Activated CD4-positive, alpha-beta T cell treated with anti-CD3 and anti-CD28 coated beads for 4 hours (primary cell): ENCODE measurements around the gene ADCK2.
A peak's percentile ranks its signal among the peaks of the same experiment; 100 is the strongest.
"Not testable (repeated sequence)": the region's sequence is repeated elsewhere in the genome, so short reads cannot be mapped to it uniquely, and the experiment has no call there.

Source experiments
- DNase-seq, 2 donors: peaks; one replicate each; pipeline ENCODE4 v3.0.0-alpha.2; 2020

Gene ADCK2

DNA sequence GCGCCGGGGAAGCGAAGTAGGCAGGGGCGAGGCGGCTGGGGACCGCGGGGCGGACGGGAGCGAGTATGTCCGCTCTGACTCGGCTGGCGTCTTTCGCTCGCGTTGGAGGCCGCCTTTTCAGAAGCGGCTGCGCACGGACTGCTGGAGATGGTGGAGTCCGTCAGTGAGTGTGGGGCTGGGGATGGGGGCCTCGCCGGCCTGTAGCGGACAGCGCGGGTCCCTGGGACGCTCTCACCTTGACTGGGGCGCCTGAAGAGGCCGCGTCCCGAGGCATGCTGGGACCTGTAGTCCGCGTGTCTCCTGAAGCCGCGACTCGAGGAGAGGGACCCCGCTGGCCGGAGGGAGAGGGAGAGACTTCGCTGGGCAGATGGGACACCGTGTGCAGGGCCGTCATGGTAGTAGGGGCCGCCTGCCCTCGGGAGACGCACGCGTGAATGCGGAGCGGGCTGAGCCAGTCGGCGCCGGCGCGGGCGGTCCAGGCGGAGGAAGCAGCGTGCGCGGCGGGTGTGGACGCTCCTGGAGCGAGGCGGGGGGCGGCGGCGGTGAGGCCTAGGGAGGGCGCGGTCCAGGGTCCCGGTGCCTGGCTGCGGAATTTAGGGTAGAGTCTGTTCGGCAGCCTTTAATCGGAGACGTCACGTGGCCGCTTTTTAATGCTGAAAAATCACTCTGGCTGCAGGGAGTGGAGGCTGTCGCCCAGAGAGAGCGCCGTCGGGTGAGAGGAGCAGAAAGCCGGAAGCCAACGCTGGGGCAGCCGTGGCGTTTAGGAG, 24.1 kb downstream of the ADCK2 start, which contains the start of gene NDUFB2:
Gene NDUFB2 (plus strand): TSS at position 29 of the 767 bp plus-strand sequence. CDS start 37 bp downstream, at position 66.
- peak; percentile 51 to 77 for DNase-seq

DNA sequence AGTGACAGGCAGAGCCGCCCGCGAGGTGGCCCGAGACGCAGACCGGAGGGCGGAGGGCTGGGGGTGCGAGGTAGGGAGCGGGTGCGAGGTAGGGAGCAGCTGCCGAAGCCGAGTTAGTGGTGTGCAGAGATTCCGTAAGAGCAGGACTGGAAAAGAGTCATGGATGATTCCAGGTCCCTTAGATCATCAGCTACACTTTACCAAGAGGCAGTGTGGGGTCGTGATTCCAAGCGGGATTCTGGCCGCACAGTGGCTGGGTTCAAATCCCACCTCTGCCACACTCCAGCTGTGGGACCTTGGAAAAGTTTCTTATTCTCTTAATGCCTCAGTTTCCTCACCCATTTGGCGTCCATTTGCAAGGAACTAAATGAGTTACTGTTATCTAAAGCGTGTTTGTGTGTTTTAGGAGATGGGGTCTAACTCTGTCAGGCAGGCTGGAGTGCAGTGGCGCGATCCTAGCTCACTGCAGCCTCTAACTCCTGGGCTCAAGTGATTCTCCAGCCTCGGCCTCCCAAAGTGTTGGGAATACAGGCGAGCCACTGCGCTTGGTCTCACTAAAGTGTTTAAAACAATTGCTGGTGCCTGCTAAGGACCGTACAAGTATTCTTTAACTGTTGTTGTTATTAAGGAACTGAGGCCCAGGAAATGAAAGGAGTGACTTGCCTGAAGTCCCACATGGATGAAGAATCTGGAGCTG, 24.9 kb downstream of the ADCK2 start:
- DNase-seq: no peak

DNA sequence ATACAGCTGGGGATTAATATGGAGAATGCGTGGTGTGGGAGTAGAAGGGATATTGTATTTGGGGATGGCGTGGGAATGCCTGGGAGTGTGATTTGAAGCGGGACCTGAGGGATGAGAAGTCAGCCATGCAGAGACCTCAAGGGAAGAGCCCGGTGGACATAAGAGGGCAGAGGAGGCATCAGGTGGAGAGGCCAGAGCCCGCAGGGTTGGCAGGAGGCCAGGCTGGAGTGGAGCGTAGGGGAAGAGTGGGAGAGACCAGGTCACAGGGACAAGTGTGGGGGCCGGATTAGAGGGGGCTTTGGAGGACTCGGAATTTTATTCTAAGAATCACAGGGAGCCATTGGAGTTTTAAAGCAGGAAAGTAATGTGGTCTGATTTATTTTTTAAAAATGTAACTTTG, 25.7 kb downstream of the ADCK2 start:
- no peak for DNase-seq

DNA sequence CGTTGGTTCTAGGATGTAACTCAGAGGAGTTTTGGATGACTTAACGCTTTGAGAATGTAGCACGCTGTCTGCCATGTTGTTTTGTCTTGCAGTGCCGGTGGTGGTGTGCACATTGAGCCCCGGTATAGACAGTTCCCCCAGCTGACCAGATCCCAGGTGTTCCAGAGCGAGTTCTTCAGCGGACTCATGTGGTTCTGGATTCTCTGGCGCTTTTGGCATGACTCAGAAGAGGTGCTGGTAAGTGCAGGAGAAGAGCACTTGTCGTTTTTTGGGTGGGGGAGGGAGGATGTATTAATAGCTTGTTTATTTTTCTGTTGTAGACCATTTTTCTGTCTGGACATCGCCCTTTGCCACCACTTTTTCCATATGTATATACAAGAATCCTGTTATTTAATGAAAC, 30.0 kb downstream of the ADCK2 start:
- no peak for DNase-seq

DNA sequence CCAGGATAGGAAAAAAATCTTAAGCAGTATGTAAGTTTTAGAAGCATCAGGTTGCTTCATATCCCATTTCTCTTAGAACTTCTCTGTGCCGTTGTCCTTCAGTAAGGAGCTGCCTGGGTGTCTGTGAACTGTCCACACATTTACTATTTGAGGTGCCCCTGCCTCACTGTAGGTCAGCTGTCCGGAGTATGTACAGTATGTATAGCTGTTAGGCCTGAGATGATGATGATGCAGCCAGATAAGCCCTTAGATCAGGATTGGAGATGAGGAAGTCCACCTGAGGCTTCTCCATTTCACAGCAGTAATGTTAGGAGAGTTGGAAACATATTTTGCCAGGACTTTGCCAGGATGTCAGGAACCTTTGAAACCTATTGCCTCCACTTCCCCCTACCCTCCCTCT, 31.5 kb downstream of the ADCK2 start:
- no peak for DNase-seq

DNA sequence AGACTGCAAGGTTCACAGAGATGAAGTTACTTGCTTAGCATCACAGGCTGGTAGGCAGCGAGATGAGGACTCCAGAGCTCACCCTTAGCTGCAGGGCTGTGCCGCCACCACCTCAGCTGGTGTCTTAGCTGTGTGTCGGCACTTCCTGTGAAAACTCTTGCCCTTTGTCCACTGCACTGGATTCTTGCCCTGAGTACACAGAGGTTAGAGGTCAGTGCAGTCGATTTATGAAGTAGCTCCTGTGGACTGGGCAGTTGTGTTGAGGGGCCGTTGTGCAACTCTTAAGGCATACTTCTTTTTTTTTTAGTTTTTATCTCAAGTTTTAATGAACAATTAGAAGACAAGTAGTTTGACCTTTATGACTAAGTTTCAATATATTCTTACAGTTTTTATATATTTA, 34.4 kb downstream of the ADCK2 start:
- no peak for DNase-seq

DNA sequence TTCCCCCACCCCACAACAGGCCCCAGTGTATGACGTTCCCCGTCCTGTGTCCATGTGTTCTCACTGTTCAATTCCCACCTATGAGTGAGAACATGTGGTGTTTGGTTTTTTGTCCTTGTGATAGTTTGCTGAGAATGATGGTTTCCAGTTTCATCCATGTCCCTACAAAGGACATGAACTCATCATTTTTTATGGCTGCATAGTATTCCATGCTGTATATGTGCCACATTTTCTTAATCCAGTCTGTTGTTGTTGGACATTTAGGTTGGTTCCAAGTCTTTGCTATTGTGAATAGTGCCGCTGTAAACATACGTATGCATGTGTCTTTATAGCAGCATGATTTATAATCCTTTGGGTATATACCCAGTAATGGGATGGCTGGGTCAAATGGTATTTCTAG, 36.0 kb downstream of the ADCK2 start:
- DNase-seq: not testable (repeated sequence)

DNA sequence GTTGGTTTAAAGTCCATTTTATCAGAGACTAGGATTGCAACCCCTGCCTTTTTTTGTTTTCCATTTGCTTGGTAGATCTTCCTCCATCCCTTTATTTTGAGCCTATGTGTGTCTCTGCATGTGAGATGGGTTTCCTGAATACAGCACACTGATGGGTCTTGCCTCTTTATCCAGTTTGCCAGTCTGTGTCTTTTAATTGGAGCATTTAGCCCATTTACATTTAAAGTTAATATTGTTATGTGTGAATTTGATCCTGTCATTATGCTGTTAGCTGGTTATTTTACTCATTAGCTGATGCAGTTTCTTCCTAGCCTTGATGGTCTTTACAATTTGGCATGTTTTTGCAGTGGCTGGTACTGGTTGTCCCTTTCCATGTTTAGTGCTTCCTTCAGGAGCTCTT, 39.6 kb downstream of the ADCK2 start:
- not testable (repeated sequence) for DNase-seq

DNA sequence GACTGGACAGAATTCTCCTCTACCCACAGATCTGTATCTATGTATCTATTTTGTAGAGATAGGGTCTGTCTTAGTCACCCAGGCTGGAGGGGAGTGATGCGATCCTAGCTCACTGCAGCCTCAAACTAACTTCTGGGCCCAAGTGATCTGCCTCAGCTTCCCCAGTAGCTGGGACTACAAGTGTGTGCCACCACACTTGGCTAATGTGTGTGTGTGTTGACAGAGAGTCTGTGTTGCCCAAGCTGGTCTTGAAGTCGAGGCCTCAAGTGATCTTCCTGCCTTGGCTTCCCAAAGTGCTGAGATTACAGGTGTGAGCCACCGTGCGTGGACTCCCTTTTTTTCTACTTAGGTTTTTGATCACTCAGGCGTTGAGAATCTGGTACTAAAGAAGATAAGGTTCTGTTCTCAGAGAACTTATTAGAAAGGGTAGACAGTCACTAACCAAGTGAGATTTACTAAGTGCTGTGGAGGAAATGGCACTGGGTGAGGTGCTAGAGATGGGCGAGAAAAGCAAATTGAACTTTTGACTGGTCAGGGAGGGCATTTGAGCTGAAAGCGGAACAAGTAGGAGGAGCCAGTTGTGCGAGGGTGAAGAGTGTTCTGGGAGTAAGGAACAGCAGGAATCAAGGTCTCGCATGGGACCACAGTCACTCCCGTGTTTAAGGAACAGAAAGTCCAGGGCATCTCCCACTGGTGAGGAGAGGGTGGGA, 41.7 kb downstream of the ADCK2 start:
- DNase-seq: no peak

DNA sequence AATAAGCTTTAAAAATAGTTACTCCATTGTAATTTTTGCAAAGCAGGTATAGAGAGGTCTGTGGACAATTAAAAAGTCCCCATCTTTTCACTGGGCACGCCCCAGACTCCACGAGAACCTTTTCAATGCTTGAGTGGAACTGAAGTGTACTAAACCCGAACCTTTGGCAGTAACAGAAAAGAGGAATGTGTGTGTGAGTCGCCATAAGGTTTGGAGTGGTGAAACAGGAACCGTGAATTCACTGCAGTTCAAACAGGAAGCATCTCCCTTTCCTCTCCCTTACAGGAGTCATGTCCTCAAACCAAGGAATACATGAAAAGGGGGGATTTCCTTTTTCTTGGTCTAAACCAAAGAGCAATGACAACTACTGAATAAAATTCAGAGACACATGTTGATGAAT, 47.0 kb downstream of the ADCK2 start:
- no peak for DNase-seq

DNA sequence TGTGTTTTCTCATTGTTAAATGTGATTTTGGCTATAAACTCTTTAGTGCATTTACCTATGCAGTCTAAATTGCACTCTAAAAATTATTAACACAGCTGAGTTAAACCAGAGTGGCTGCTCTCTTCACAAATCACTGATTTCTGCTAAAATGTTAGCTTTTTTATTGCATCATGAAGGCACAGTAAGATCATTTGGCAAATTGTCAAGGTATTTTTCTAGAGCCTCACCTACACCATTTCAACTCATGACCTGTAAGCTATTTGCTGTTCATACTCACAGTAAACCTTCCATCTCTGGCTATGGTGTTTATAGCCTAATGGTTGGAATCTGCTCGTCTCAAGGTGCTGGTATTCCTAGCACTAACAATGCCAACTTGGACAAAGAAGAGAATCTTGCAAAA, 49.5 kb downstream of the ADCK2 start:
- no peak for DNase-seq

DNA sequence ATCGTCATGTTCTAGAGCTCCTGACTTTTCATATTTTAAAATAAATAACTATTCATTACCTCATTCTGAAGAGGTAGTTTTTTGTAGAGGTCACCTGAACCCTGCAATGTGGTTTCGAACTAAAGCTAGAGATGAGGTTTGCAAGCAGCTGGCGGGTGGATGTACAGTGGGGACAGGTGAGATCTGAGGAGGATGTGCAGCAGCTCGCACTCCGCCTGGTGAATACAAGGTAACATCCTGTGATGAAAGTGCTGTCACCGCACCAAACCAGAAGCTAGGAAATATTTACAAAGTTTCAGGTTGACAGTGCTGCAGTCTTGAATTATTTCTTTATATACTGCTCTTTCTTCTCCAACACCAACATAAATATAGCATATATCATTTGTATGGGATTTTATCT, 50.3 kb downstream of the ADCK2 start:
- DNase-seq: peak; percentile 15 to 20

DNA sequence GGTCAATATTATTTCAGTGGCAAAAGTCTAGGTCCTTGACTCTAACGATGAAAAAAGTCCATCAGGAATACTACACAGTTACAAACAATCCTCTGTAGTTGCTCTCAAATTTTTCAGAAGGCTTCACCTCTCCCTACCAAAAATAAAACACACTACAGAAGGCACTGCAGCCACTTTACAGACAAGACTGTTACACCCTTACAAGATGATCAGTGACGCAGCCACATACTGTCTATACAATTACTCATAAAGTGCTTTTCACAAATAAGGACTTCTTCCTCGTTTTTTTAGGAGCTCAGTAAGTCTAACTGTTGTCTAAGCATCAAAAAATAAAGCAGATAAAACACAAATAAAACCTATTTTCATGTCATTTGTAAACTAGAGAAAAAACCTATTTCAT, 50.8 kb downstream of the ADCK2 start:
- DNase-seq: no peak

DNA sequence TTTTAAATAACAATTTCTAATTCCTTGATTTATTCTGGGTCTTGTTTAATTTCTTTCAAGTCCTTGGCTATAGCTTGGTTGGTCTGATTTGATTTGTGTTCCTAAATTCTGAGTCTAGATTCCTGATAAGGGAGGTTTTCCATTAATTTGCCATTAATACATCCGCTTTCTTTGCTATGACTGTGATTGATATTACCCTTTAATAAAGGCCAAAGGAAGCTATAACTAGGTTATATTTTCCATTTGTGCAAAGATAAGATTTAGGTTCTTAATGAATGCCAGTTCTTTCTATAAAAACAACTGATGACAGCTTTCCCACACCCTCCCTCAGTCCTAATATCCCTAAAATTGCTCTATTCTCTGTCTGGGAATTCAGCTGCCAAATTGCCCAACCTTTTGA, 52.0 kb downstream of the ADCK2 start:
- no peak for DNase-seq

DNA sequence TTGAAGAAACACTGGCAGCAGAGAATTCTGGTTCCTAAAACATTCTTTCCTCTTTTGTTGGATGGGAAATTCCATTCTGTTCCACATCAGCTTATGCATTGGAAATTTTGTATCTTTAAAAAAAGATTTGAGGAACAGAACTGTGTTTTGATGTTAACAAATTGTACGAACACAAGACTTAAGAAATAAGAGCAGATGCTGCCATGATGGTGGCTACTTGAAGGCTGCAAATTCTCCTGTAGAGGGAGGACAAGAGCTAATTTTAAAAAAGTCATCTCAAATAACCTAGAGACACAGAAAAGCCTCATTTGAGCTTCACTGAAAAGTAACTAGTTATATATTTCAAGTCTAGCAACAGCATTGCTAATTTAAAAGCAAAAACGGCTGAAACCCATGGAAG, 53.5 kb downstream of the ADCK2 start:
- no peak for DNase-seq

DNA sequence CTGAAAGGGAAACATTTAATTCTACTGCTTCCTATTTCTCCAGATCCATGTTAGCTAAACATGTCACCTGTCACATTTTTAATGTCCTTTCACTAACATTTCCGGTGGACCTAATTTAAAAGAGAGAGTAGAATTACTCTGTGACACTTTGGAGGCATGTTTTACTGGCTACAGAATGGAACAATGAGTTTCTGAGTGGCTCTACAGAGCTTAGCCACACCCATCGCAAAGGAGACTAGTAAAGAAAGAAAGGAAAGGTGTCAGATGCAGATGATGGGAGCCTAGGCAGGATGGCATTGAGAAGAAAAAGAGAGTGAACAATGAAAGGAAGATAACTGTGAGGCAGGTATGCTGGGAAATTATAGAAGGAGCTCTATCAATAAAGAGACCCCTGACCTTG, 59.7 kb downstream of the ADCK2 start:
- DNase-seq: no peak

DNA sequence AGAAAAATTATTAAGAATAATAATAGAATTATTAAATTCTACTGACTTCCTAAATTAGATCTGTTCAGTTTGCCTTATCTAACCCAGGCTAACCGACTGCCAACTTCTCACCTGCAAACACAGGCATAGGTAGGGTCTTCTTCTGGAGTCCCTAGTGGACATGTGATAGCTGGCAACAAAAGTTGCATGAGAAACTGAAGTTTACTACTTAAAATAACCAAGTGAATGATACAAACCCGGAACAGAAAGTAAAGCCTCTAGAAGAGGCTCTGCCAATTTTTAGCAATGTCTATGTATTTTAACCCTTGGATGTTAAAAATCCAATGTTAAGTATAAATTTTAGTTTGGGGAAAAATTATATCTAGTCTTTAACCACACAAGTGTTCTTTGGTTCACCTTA, 61.4 kb downstream of the ADCK2 start:
- DNase-seq: no peak

DNA sequence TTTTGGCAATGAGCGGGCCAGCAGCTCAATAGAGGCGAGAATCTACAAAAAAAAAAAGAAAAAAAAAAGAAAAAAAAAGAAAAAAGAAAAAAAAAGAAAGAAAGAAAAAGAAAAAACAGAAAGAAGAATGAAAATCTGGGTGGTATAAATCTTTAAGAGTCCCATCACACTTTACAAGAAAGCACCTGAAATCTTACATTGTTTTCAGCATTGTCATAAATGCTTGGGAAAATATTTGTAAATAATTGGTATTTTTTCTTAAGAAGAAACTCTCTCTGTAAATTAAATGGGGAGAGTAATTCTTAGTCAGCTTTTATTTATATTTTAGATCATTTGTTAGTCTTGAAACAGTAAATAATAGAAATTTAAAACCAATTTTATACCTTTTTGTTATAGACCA, 62.0 kb downstream of the ADCK2 start:
- no peak for DNase-seq

DNA sequence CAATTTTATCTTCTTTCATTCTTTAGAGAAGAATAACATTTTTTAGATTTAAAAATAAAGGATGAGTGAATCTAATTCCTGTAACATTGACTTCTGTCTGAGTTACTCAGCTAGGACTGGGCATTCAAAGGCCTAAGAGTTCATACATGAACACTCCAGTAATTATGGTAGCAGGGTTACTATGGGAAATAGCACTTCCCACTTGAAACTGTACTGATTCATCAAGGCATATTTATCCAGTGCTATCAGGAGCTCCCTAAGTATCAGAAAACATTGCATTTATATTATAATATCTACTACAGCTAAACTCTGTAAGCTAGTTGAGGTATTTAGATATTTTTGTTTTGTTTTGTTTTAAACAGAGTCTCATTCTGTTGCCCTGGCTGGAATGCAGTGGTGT, 65.5 kb downstream of the ADCK2 start:
- no peak for DNase-seq

DNA sequence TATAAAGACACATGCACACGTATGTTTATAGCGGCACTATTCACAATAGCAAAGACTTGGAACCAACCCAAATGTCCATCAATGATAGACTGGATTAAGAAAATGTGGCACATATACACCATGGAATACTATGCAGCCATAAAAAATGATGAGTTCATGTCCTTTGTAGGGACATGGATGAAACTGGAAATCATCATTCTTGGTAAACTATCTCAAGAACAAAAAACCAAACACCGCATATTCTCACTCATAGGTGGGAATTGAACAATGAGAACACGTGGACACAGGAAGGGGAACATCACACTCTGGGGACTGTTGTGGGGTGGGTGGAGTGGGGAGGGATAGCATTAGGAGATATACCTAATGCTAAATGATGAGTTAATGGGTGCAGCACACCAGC, 70.5 kb downstream of the ADCK2 start:
- not testable (repeated sequence) for DNase-seq

DNA sequence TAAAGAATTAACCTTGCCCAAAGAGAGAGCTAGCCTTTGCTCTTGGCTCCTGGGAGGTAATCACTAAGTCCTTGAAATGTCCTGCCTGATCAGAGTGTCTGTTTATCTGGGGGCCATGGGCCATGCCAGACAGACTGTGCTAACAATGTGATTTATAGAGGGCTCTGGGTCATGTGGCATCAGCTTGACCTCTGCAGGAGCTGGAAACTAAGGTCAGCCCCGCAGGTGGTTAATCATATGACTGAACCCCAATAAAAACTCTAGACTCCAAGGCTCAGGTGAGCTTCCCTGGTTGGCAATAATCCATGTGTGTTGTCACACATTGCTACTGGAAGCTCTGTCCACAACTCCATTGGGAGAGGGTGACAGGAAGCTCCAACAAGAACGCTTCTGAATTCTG, 71.3 kb downstream of the ADCK2 start:
- DNase-seq: no peak
